HG03039 (cell line): ENCODE data around the gene SNX22.

ENCODE experiments used
- ATAC-seq: cut with Tn5 transposase; IDR thresholded peaks from one replicate; pipeline ENCODE4 v1.9.1; 2021; ENCODE audit warnings: mild to moderate bottlenecking, moderate library complexity; ENCODE audit not compliant: unreplicated experiment

The SNX22 gene

GRCh38 chr15:64133623-64134344 lies 17.7 kb upstream of the SNX22 start:
- no peak for ATAC-seq

- no peak for ATAC-seq
Observed at GRCh38 chr15:64134345-64134829, 17.1 kb upstream of the SNX22 start.

DNA sequence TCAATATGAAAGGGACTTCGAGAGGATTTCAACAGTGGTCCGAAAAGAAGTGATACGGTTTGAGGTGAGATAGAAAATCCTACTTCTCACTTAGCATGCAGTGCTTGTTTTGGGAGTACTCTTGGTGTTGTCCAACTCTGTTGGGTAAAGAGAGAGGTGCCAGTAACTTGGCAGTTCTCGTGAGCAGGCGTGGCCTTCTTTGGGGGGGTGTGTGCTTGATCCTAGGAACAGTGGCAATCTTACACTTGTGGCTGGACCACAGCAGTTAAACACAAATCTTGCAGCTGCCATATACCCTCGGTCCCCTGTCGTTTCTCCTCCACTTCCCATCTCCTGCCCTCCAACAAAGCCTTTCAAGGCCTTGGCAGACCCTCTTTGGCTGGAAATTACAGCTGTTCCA lies 15.2 kb upstream of the SNX22 start:
- no peak for ATAC-seq

DNA sequence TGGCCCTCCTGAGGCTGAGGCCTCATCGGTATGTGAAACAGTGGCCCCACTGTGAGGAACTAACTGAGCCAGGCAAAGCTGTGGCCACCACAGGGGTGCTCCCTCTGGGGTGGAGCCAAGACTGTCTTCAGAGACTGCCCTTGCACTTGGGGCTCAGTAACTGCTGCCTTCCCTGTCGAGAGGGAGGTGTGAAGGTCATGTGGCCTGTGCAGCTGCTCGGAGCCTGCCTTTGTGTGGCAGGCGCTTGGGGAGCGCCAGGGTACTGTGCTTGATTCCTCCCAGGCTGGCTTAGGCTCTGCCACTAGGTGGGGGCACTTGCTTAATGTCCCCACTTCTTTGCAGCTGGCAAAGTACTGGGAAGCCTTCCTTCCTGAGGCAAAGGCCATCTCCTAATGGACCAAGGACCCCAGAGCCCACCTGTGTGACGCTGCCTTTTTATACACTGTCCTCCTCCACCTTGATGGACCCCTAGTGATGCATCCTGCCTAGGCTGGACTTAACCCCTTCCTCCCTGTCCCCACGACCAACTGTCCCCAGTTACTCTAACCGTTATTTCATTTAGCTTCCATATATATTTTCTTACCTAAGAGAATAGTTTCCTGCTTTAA lies 14.2 kb upstream of the SNX22 start:
- ATAC-seq: no peak

DNA sequence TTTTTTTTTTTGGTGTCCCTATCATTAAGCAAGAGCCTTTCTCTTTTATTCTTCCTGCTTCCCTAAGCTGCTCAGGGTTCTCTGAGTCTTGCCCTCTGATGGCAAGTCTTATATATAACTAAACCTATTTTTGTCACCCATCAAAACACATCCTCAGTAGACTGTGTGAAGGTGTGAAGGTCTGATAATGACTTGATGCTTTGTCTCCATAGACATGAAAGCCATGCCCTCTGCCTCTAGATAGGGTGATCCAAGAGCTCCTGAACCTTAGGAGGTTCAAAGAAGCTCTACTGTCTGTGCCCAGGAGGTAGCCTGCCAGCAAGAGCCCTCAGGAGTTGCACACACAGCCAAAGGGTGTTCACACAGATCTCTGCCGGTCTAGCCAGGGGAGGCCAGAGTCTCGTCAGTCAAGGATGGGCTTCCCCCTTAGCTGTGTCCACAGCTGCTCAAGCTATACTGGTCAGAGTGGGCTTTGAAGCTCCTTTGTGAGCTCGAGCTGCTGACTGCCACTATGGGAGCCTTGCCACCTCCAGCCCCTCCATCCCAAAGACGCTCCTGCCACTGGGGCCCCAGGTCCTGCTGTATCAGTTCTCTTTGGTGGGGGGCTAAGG lies 13.1 kb upstream of the SNX22 start:
- ATAC-seq: no peak

GRCh38 chr15:64141798-64142512 lies 9.6 kb upstream of the SNX22 start:
- ATAC-seq: no peak

- ATAC-seq: no peak
Observed at GRCh38 chr15:64143276-64143675, 8.3 kb upstream of the SNX22 start.

DNA sequence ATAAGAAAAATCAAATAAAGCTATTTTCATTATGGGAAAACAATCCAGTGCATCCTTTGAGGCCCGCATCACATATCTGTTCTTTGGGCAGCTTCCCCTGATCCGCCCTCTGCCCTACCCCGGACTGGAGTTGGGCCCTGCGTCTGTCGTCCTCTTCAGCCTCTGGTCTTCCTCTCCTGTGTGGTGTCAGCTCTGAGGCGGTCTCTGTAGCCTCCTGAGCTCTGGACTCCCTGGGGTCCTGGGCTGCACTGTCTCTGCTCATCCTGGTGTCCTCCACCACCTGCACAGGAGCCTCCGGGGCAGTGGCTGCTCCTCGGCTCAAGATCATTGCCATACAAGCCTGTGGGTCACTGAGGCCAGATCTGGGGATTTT lies 7.4 kb upstream of the SNX22 start:
- peak; percentile 21 for ATAC-seq

DNA sequence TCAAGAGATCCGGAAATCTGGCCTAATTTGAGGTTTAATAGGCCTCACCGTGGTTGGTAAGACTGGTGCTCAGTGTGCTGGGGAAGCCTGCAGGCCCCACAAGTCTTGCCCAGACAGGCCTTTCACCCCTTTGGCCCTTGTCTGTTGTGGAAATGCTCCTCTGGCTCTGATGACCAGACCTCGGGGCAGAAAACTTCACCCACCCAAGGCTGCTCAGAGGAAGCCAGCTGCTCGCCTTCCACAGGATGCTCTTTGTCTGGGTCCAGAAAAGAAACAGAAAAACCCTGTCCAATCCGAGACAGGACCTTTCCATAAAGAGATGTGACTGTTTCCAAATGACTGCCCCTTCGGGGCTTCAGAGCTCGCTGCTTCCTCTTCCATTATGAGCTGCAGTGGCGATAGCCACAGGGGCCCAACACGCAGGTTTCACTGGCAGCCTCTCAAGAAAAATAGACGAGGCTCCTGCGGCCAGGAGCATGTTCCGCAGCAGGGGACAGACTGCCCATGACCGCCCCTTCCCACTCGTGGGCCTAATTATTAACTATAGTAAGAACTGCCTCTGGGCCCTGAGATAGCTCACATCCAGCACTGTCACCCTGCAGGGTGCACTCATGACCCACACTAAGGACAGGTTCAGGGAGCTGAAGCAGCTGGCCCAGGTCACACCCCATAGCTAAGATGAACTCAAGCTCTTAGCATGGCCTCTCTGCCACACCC lies 6.8 kb upstream of the SNX22 start:
- peak; percentile 51 for ATAC-seq

GRCh38 chr15:64146041-64146440 lies 5.5 kb upstream of the SNX22 start:
- no peak for ATAC-seq

GRCh38 chr15:64146520-64146884 lies 5.0 kb upstream of the SNX22 start:
- ATAC-seq: no peak

GRCh38 chr15:64146885-64147681 lies 4.4 kb upstream of the SNX22 start:
- ATAC-seq: no peak

GRCh38 chr15:64148168-64148567 lies 3.4 kb upstream of the SNX22 start:
- ATAC-seq: no peak

DNA sequence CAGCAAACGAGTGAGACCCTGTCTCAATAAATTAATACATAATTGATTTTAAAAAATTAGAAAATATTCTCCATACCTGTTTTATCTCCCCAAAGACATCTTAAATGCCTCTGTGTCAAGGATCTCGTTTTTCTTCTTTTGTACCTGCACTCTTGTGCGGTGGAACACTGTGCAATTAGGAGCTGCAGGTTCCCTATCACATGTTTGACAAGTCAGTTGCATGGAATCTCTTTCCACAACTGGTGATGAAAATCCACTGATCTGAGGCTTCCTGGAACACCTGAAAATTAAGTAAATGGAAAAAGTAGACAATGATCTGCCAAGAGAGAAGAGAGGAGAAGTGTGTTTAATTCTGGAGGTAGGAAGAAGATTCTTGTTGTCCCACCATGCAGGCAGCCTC lies 3.0 kb upstream of the SNX22 start:
- no peak for ATAC-seq

DNA sequence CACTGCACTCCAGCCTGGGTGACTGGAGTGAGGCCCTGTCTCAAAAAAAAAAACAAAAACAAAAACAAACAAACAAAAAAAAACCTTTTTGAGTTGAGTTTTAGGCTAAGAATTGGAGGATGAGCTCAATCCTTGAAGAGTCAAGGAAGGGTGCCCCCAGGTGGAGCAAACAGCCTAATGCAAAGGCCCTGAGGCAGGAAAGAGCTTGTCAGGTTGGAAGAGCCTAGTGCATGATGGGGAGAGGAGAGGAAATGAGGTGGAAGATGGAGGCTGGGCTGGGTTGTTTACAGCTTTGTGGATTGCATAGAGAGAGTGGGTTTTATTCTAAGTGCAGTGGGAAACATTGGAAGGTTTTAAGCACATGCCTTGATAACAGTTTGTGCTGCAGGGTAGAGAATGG lies 2.1 kb upstream of the SNX22 start:
- no peak for ATAC-seq

GRCh38 chr15:64149893-64150578 lies 1.5 kb upstream of the SNX22 start:
- ATAC-seq: no peak

DNA sequence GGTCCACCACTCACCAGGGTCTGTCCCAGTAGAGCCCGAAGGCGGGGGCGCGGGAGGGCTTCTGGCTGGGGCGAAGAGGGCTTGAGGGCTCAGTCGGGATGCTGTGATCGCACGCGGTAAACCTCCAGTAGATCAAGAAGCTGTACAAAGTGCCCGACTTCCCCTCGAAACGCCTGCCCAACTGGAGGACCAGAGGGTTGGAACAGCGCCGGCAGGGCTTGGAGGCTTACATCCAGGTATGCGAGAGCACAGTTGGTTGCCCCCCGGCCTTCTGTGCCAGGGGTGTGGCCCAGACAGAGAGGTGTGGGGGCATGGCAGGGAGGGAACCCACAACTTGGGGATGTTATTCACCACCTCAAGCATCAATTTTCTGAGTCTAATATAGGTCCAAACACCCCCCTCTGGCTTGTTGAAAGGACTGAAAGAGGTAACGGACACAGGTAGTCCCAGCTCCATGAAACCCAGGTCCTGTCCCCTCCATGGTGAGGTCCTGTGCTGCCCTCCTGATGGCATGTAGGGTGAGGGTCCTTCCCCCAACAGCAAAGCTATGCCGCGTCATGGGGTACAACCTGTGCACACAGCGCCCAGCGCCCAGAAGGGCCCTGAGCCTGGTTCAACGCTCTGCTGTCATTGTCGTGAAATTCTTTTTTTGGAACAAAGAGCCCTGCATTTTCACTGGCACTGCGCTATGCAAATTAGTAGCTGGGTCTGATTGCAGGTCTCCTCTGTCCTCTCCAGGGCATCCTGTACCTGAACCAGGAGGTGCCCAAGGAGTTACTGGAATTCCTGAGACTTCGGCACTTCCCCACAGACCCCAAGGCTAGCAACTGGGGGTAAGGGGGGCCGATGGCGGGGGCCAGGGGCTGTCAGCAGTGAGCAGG lies 1.2 kb downstream of the SNX22 start:
- ATAC-seq: no peak

DNA sequence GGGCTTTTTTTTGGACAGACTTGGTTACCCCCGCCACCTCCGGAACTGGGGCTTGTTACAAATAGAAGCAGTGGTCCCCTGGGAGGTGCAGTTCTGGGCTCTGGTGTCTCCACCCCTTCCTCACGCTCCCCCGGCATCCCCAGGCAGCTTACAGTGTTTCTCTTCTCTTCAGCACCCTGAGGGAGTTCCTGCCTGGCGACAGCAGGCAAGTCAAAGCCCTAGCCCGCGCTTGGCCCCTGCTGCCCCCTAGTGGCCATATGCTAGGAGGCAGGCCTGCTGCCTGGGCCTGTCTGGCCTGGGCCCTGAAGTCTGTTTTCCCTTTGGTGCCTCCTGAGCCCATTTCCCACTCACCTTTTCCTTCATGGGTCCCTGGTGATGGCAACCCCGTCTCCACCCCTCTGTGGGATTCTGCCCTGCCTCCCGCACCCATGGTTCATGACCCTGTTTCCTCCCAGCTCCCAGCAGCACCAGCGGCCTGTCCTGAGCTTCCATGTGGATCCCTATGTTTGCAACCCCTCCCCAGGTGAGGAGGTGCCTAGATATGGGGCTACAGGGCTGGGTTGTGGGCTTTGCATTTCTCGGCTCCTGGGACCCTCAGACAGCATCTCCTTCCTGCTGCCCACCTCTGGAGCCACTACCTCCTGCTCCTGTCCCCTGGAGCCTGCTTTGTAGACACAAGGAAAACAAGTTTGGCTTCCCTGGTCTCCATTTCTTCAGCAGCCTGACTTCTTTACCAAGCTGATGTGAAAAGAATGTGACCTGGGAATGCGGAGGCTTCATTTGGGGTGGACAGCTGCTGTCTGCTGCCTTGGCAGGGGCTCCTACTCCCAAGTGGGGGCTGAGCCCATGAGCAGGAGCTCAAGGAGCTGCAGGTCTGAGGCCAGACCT lies 2.2 kb downstream of the SNX22 start:
- ATAC-seq: peak; percentile 43
